COLO829 (cell line): ENCODE results near the gene TCERG1L.
"Not testable (repeated sequence)": the region's sequence is repeated elsewhere in the genome, so short reads cannot be mapped to it uniquely, and the experiment has no call there.

Experiments used
- DNase-seq: peaks from one replicate; pipeline ENCODE4 v3.0.0; 2012; ENCODE audit warnings: low spot score

The TCERG1L gene, protein sequence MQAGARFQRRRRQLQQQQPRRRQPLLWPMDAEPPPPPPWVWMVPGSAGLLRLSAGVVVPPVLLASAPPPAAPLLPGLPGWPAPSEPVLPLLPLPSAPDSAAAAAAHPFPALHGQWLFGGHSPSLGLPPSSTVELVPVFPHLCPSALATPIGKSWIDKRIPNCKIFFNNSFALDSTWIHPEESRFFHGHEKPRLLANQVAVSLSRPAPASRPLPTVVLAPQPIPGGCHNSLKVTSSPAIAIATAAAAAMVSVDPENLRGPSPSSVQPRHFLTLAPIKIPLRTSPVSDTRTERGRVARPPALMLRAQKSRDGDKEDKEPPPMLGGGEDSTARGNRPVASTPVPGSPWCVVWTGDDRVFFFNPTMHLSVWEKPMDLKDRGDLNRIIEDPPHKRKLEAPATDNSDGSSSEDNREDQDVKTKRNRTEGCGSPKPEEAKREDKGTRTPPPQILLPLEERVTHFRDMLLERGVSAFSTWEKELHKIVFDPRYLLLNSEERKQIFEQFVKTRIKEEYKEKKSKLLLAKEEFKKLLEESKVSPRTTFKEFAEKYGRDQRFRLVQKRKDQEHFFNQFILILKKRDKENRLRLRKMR

DNA sequence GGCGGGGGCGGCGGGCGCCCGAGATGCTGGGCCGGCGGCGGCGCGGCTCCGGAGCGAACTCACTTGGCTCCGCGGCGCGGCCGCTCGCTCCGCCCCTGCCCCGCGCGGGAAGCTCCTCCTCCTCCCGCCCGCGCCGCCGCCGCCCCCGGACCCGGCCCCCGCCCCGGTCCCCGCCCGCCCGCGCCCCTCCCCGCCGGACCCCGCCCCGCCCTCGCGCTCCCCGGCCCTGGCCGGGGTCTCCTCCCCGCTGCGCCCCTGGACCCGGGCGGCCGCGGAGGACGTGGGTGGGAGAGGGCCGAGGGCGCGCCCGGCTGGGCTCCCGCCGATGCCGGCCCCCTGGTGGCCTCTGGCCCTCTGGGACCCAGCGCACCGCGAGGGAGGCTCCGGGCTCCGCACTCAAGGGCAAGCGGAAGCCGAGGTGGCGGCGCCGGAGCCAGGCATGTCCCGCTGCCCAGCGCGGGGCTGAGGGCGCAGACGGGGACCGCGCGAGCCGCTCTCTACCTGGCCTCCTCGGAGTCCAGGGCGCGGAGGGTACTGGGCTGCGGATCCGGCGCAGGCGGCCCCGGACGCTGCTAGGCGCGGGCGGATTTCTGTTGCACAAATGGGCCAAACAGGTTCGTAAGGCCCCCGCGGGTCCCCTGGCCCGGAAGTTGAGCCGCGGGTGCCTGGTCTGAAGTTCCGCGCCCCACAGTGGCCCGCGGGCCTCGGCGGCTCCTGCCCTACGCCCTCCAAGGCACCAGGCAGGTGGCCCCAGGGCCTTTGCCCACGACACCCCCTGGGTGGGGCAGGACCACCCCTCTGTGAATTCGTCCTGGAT, at the start of gene TCERG1L:
TCERG1L (minus strand) TSS at position 61 of the 817 bp plus-strand sequence. CDS start 86 bp downstream, outside the sequence.
- DNase-seq: no peak

DNA sequence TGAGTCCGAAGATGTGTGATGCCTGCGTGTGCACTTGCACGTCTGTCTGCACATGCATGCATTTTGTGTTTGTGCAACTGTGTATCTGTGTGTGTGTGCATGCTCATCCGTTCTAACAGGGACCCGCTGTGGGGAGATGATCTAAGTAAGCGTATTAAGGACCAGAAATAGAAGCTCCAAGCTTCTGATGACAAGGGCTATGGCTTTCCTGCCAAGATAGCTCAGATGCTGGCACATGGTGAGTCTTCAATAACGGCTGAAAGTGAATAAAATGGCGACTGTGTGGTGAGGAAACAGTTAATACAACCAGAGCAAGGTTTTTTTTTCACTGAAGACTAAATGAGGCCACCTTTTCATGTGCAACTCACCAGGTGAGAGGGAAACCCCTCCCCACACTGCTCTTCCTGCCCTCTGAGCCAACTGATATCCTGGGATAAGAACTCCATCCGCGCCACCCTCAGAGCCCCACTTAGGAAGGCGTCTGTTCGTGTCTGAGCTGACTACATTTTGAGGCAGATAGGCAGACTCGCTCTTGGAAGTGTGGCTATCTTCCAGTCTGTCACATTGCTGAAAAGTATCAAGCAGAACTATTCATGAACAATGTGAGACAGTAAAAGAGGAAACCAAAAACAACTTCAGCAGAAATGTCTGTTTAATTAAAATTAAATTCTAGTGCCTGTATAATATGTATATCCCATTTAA, 47.4 kb upstream of the TCERG1L start:
- DNase-seq: no peak

DNA sequence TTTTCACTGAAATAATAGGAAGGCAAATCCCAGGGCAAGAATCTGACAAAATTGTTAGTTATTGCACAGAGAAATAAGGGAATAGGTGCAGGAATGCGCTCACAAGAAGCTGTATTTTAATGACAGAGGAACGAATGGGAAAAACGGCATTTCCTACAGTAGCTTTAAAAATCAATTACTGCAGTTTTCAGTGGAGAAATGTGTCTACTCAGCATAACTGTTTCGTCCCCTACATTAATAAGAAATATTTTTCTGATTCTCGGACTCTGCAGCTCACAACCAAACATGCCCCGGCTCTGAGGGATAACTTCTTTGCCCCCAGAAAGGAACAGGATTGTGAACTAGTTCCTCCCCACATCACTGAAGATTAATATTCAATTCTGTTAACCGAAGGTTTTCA, 44.9 kb upstream of the TCERG1L start:
- DNase-seq: no peak

DNA sequence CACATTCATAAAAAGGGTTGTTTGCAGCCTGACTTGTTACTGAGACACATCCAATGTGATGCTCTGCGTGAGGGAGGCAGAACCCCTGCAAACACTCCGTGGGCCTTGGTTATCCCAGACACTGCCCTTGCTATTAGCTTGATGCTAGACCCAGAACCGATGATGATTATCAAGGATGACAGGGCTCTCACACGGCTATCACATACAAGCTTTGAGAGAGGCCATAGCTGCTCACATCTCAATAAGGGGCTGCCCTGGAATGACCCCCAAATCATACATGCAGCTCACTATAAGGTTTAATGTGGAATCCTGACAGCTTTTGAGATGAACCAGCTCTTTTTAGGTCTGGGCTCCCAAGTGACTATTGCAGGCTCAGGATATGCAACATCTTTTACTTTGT, 44.4 kb upstream of the TCERG1L start:
- no peak for DNase-seq

DNA sequence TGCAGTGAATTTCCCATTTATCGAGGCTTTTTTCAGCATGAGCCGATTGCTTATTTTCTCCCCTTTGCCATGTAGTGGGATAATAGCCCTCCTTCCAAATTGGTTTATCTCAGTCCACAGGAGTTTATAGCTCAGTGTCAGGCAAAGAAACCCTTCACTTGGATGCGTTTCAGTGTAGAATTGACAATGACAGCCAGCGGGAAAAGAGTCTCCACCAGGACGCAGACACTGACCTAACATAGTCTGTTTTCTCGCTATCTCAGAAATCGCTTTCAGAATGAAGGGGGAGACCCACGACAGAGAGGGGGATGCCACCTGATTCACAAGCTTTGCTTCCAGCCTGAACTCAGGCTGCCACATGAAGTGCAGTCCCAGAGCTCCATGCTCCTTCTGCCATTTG, 43.5 kb upstream of the TCERG1L start:
- DNase-seq: no peak

DNA sequence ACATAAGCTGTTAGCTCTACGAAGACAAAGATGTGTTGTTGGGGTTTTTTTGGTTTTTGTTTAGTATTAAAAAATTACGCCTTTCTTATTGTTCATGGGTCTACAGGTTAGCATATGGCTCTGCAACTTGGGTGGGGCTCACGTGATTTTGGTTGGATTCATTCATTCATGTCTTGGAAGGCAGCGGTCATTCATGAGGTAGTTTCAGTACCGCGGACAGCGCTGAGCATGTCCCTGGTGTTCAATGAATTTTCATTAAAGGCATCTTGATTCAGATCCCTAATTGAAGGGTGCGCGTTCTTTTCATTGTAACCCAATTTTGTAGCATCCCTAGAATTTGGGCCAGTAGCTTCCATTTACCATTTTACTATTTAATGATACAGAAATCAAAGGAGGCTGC, 42.9 kb upstream of the TCERG1L start:
- no peak for DNase-seq

DNA sequence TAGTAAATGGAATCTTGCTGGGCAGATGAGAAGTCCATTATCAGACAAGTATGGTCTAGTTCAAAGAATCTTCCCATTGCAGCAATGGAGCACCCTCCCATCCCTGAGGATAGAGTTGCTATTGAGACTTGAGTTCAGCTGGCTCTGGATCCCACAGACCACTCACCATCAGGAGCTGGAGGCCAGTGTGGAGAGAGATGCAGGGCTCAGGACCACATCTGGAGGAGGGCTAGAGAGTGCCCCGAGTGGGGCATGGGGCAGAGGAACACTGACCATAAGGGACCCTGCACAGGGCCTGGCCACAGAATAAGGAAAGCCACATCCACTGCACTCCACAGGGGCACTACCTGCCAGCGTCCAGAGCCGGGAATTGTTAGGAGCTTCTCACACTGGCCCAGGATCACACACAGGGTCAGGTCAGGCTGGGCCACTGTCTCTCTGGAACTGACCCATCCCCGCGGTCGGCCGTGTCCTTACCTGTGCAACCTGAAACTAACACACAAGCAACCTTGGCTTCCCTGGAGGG, 41.3 kb upstream of the TCERG1L start:
- no peak for DNase-seq

DNA sequence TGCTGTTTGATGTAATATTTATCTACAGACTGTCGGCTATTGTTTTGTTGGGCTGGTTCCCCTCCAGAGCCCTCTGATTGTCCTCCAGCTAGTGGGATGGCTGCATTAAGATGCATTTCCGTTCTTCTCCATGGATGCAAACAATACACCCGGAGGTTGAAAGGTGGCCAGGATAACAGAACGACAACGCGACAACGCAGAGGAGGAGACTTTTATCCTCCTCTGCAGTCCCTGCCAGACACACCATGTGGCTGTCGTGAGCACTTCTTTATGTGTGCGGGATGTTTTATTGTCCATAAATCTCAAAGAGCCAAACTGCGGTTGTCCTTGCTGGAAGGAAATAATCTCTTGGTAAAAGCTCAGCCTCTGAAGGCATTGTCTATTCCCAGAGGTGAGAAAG, 39.1 kb upstream of the TCERG1L start:
- DNase-seq: no peak

DNA sequence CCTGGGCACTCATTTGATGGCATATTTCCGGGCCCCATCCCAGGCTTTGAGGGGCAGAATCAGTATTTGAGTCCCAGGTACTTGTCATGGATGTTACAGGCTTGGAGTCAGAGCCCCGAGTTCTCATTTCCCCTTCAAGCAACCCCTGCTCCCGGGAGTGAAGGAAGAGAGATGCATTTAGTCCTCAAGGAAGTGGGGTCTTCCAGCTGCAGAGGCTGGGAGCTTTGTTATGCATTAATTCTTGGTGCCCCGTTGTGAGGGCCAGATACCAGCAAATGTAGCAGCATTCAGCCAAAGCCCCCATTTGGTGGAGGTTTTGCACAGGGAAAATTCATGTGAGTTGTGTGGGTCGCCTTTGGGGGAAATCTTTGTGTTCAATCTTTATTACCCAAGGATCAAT, 38.7 kb upstream of the TCERG1L start:
- no peak for DNase-seq

DNA sequence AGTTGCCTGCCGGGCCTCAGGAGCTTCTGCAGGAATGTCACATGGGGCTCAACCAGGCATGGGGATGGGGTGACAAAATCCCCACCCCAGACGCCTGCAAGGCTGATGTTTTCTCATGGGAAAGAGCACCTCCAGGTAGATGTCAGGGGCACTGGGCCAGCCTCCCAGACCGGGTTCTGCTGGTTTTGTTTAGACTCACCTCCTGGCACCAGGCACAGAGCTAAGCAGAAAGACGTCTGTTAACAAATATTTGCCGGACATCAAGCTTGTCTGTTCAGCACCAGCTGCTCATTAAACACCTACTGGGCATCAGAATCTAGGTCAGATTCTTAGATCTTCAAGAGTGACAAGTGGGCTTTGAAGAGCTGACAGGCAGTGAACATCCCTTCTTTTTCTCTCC, 34.9 kb upstream of the TCERG1L start:
- DNase-seq: no peak

DNA sequence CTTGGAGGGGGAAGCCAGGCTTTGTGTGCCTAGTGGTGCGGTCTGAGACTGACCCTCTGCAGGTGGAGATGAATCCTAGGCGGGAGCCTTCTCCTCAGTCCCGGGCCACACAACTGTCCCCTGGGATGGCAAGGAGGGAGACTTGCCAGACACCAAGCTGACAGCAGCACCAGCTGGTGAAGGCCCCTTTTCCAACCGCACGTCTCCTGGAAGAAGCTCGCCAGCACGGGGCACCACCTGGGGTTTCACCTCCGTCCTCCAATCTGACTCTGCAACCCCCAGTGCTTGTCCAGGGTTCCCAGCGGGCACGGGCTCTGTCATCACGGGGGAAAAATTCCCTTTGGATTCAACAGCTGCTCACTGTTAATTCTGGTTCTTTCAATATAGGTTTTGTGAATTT, 34.2 kb upstream of the TCERG1L start:
- DNase-seq: no peak

DNA sequence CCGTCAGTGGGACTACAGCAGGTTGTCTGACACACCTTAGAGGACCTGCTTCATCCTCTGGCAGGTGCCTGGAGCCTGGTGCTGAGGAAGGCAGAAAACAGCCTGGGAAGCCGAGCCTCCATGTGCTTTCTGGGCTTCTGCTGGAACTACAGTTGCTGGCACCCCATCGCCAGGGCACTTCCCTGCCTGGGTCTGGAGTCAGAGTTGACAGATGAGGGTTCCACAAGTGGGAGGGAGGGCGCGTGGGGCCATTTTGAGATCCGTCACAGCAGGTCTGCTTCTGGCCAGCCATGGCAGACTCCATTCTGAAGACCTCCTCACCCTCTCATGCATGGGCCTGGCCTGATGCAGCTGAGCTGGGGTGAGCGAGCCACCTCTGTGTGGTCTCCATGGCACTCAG, 33.2 kb upstream of the TCERG1L start:
- no peak for DNase-seq

DNA sequence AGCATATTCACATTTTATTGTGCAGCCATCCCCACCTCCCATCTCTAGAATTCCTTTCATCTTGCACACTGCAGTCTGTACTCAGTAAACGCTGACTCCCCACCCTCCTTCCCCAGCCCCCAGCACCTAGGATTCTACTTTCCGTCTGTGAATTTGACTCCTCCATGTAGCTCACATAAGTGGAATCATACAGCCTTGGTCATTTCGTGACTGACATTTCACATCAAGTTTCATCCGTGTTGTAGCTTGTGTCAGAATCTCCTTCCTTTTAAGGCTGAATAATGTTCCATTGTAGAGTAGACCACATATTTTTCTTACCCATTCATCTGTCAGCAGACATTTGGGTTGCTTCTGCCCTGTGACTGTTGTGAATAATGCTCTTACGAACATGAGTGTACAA, 26.2 kb upstream of the TCERG1L start:
- no peak for DNase-seq

DNA sequence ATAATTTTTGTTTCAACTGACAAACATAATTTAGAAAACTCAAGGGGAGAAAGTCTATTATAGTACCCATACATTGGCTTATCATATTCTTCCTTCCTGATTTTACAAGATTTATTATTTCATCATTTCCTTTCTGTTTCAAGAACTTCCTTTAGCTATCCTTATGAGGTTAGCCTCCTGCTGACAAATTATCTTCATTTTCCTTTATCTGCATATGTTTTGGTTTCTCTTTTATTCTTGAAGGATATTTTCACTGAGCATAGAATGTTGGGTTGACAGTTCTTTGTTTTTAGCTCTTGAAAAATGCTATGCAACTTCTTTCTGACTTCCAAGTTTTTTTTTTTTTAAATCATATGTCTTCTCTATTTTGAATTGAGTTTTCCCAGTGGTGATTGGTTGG, 21.3 kb upstream of the TCERG1L start:
- no peak for DNase-seq

DNA sequence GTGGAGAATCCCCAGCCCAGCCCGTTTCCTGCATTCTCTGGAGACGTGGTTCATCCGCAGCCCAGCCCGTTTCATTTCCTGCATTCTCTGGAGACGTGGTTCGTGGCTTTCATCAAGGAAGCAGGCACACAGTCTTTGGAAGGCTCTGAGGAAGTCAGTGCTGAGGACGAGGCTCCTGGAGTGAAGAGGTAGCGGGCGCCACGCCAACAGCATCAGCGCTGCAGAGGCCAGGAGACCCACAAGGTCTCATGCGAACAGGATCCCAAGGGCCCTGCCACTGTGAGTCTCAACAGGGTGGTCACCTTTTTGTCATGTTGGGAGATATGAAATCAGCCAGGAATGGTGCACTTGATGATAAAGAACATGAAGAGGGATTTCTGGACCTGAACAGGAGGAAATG, 12.4 kb upstream of the TCERG1L start:
- DNase-seq: no peak

DNA sequence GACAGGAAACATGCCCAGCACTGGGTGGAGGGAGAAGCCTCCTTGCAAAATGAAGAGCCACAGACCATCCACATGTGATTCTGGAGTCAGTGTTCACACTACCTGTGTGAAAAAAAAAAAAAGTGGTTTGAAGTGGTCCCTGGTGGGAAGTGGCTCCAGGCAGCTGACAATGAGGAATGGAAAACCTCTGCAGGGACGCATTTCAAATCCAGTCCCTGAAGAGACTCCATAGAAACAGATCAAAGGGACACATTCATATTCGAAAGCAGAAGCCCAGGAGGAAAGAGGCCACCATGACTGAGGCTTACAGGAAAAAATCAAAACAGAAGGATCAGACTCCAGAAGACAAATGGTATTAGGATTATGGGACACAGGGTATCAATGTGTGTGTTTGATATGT, 11.5 kb upstream of the TCERG1L start:
- no peak for DNase-seq

DNA sequence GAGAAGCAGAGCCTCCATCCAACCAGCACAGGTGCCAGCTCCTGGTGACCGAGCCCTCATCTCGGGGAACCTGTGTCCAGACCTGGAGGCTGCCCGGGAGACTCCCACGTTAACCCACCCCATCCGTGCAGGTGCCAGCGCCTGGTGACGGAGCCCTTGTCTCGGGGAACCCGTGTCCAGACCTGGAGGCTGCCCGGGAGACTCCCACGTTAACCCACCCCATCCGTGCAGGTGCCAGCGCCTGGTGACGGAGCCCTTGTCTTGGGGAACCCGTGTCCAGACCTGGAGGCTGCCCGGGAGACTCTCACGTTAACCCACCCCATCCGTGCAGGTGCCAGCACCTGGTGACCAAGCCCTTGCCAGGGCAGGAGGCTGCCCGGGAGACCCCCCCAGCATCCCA, 11.1 kb upstream of the TCERG1L start:
- DNase-seq: not testable (repeated sequence)

DNA sequence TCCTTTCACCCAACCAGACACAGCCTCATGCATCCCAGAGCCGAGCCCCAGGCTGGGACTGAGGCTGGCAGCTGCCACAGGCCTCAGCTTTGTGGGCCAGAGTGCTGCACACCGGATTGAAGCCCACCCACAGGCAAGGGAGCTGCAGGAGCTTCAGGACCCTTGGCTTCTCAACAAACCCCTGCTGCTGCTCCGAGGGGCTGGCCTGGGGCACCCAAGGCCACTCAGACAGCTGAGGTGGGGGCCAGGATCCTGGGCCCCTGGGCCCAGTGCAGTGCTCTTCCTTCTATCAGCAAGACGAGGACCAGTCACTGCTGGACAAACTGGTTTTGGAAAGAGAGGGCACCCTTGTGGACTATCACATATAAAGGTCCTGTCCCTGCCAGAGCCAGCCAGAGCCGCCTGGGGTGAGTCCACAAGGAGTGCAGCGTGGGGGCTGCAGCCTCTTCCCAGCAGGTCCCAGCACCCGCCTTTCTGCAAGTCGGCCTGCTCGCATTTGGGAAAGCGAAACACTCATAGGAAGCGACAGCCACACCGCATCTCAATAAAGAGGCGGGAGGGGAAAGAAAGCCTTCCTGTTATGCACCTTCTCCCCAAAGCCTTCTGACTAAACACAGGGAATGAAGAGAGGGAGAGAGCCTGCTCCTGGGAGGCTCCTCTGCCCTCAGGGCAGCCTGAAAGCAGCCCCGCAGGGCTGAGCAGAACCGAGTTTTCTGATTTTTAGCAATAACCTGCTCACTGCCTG, 9.5 kb upstream of the TCERG1L start:
- no peak for DNase-seq

DNA sequence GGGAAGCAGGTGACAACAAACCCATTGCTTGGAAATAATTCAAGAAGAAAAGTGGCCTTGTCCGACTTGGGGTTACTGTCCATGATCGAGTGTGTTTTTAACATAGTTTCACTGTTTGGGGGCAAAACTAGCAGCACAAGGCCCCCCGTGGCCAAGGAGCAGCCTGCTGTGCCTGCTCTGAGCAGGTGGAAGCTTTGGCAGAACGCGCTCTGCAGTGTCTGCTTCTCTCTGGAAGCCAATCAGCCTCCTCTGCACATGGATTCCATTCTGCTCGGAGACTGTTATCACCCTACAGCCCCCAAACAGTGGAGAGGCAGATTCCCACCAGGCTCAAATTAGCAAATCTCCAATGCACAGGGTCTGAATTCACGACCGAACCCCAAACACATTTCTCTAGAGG, 7.3 kb upstream of the TCERG1L start:
- DNase-seq: no peak

DNA sequence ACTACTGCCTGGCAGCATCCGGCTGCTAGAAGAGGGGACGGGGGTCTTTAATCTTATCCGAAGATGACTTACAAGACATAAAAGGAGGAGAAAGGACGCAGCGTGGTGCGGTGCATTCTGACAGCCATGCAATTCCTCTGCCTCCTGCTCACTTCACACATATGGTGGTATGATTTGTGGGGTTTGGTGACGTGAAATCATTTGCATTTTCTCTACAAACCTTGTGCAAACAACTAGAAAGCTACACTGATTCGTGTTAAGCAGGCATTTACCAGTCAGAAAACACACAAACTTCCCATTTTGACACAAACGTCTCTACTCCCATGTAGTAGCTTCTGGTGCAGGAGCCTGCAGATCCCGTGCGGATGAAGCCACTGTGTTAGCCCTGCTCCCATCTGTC, 6.8 kb upstream of the TCERG1L start:
- DNase-seq: no peak

DNA sequence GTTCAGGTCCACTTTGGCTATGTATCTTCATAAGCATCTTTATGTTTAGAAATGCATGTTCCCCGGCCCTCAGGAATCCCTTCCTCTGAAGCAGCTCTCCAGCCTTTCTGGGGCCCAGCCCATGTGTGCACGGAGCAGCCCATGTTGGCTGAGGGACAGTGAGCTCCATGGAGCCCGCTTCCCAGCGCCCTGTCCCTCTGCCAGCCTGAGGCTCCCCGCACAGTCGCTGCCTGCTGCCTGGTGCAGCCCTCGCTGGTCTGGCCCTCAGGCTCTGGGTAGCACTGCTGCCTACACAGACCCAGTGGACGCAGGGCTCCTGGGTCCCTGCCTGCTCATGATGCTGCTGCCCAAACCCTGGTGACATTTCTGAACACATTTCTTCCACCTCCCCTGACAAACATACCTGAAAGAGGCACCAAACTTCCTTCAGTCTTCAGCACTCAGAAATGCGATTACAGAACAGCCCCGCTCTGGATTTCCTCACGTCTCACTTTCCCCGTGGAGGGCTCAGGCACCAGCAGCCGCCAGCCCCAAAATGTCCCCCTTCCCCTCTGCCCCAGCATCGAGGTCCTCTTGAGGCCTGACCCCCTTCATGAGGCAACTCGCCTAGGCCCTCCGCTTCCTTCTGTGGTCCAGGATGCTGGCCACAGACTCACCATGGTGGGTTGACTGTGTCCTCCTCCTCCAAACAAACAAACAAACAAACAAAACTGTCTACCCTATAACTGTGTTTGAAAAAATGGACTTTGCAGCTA, 5.0 kb upstream of the TCERG1L start:
- DNase-seq: no peak
